Transverse colon (tissue), 3 donors: ENCODE results near the gene SMPD4.
"Not testable (repeated sequence)": the region's sequence is repeated elsewhere in the genome, so short reads cannot be mapped to it uniquely, and the experiment has no call there.

Experiments used
- EP300 ChIP-seq: sonication (generic); formaldehyde crosslinking; IDR thresholded peaks from one replicate; pipeline ENCODE4 v1.6.1; 2017; ENCODE audit warnings: antibody characterized with exemption, low read depth
- POLR2A ChIP-seq: fragments of 450-650 bp; IDR thresholded peaks from one replicate; pipeline ENCODE4 v1.6.1; 2016; ENCODE audit warnings: antibody characterized with exemption, mild to moderate bottlenecking, moderate library complexity
- TF ChIP-seq, protein P1 (sequence below), 5 experiments: fragments of 200-600 bp in 3 of 5; fragments of 450-650 bp in 2 of 5; sonication (generic) in 3 of 5; IDR thresholded peaks; 1 replicate in 2 of 5; 2 replicates in 3 of 5; pipeline ENCODE4 v1.5.1; 2016 to 2017; ENCODE audit warnings: antibody characterized with exemption in 5 of 5, inconsistent platforms in 3 of 5, mild to moderate bottlenecking in 2 of 5, moderate library complexity in 1 of 5

DNA sequence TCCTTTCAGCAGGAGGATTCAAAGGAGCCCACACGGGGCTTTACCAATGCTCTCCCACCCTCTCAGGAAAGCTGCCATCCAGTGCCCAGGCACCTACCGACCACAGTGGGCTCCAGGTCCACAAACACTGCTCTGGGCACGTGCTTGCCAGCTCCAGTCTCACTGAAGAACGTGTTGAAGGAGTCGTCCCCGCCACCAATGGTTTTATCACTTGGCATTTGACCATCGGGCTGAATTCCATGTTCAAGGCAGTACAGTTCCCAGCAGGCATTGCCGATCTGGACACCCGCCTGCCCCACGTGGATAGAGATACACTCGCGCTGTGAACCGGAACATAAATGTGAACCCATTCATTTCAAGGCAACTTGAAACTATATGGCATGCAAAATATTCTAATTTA, 14.7 kb upstream of the SMPD4 start:
- TF ChIP-seq POLR2A, EP300: not testable (repeated sequence)
- TF ChIP-seq, protein P1, sequence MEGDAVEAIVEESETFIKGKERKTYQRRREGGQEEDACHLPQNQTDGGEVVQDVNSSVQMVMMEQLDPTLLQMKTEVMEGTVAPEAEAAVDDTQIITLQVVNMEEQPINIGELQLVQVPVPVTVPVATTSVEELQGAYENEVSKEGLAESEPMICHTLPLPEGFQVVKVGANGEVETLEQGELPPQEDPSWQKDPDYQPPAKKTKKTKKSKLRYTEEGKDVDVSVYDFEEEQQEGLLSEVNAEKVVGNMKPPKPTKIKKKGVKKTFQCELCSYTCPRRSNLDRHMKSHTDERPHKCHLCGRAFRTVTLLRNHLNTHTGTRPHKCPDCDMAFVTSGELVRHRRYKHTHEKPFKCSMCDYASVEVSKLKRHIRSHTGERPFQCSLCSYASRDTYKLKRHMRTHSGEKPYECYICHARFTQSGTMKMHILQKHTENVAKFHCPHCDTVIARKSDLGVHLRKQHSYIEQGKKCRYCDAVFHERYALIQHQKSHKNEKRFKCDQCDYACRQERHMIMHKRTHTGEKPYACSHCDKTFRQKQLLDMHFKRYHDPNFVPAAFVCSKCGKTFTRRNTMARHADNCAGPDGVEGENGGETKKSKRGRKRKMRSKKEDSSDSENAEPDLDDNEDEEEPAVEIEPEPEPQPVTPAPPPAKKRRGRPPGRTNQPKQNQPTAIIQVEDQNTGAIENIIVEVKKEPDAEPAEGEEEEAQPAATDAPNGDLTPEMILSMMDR (IDR thresholded peaks at IDR 0.05), result not testable (repeated sequence)
